H9 (cell line): ENCODE results near the gene THSD7B. TPM values are rescaled to one million over a fixed set of nuclear protein-coding genes. Genes with fewer than 3 reads are reported as not detected.

Experiments
- DNase-seq: peaks from one replicate; pipeline ENCODE4 v3.0.0-alpha.2; 2017
- H2AFZ ChIP-seq: one replicate; pipeline ENCODE4 v1.6.1; 2013; ENCODE audit warnings: mild to moderate bottlenecking, low read length, control low read depth, moderate library complexity
- H2AK5ac ChIP-seq: 2 replicates; pipeline ENCODE4 v1.6.1; 2013; ENCODE audit warnings: low read length, control low read depth, mixed read lengths; ENCODE audit not compliant: insufficient read length
- H2BK120ac ChIP-seq: one replicate; pipeline ENCODE4 v1.6.1; 2013; ENCODE audit warnings: low read depth, mild to moderate bottlenecking, low read length, control low read depth, inconsistent platforms; ENCODE audit not compliant: poor library complexity, severe bottlenecking
- H2BK12ac ChIP-seq: 2 replicates; pipeline ENCODE4 v1.6.1; 2013; ENCODE audit warnings: low read length, control low read depth, mixed read lengths, low read depth; ENCODE audit not compliant: insufficient read length
- H2BK15ac ChIP-seq: 2 replicates; pipeline ENCODE4 v1.6.1; 2013; ENCODE audit warnings: low read depth, low read length, control low read depth
- H2BK20ac ChIP-seq: one replicate; pipeline ENCODE4 v1.6.1; 2013; ENCODE audit warnings: low read depth, mild to moderate bottlenecking, low read length, control low read depth, inconsistent platforms; ENCODE audit not compliant: poor library complexity, severe bottlenecking
- H2BK5ac ChIP-seq: 2 replicates; pipeline ENCODE4 v1.6.1; 2013; ENCODE audit warnings: low read length, control low read depth, mixed read lengths; ENCODE audit not compliant: insufficient read length
- H3K14ac ChIP-seq: 2 replicates; pipeline ENCODE4 v1.6.1; 2013; ENCODE audit warnings: low read length, control low read depth; ENCODE audit not compliant: insufficient read depth
- H3K18ac ChIP-seq: 2 replicates; pipeline ENCODE4 v1.6.1; 2013; ENCODE audit warnings: low read depth, mild to moderate bottlenecking, mixed read lengths, low read length, control low read depth; ENCODE audit not compliant: insufficient read length
- H3K23ac ChIP-seq: 2 replicates; pipeline ENCODE4 v1.6.1; 2013; ENCODE audit warnings: low read length, control low read depth, mixed read lengths, low read depth; ENCODE audit not compliant: insufficient read length
- H3K23me2 ChIP-seq: 2 replicates; pipeline ENCODE4 v1.6.1; 2013; ENCODE audit warnings: low read depth, mild to moderate bottlenecking, mixed read lengths, low read length, control low read depth; ENCODE audit not compliant: insufficient read length, poor library complexity, severe bottlenecking
- H3K27ac ChIP-seq: 2 replicates; pipeline ENCODE4 v1.5.1; 2013; ENCODE audit warnings: low read length, control low read depth, mixed read lengths, low read depth; ENCODE audit not compliant: insufficient read length
- H3K27me3 ChIP-seq: 2 replicates; pipeline ENCODE4 v1.6.1; 2013; ENCODE audit warnings: low read length, control low read depth, inconsistent platforms; ENCODE audit not compliant: insufficient read depth
- H3K4ac ChIP-seq: 2 replicates; pipeline ENCODE4 v1.6.1; 2013; ENCODE audit warnings: low read depth, mild to moderate bottlenecking, control low read depth, inconsistent platforms, low read length, moderate library complexity
- H3K4me1 ChIP-seq: 2 replicates; pipeline ENCODE4 v1.6.1; 2013; ENCODE audit warnings: low read length, control low read depth, inconsistent platforms; ENCODE audit not compliant: insufficient read depth
- H3K4me2 ChIP-seq: 2 replicates; pipeline ENCODE4 v1.6.1; 2013; ENCODE audit warnings: low read length, control low read depth, mixed read lengths; ENCODE audit not compliant: insufficient read length, insufficient read depth
- H3K56ac ChIP-seq: 2 replicates; pipeline ENCODE4 v1.6.1; 2013; ENCODE audit warnings: low read depth, mild to moderate bottlenecking, mixed read lengths, low read length, control low read depth; ENCODE audit not compliant: insufficient read length
- H3K79me1 ChIP-seq: 2 replicates; pipeline ENCODE4 v1.6.1; 2013; ENCODE audit warnings: low read depth, mild to moderate bottlenecking, moderate library complexity, low read length, control low read depth, inconsistent platforms; ENCODE audit not compliant: insufficient read depth, poor library complexity, severe bottlenecking
- H3K79me2 ChIP-seq: 2 replicates; pipeline ENCODE4 v1.6.1; 2013; ENCODE audit warnings: low read length, control low read depth, inconsistent platforms; ENCODE audit not compliant: insufficient read depth
- H3K9ac ChIP-seq: 2 replicates; pipeline ENCODE4 v1.6.1; 2013; ENCODE audit warnings: low read length, control low read depth, mixed read lengths; ENCODE audit not compliant: insufficient read length; ENCODE audit errors: extremely low read depth
- H3K9me3 ChIP-seq: one replicate; pipeline ENCODE4 v1.6.1; 2013; ENCODE audit warnings: low read depth, low read length, inconsistent platforms; ENCODE audit not compliant: control insufficient read depth
- H3T11ph ChIP-seq: one replicate; pipeline ENCODE4 v1.6.1; 2013; ENCODE audit warnings: mild to moderate bottlenecking, low read length, control low read depth, inconsistent platforms
- H4K20me1 ChIP-seq: one replicate; pipeline ENCODE4 v1.6.1; 2013; ENCODE audit not compliant: control insufficient read depth, insufficient read length, insufficient read depth
- H4K5ac ChIP-seq: 2 replicates; pipeline ENCODE4 v1.6.1; 2013; ENCODE audit warnings: low read depth, mild to moderate bottlenecking, mixed read lengths, low read length, control low read depth; ENCODE audit not compliant: insufficient read length
- H4K8ac ChIP-seq: replicated peaks from 2 replicates; pipeline ENCODE4 v1.6.1; 2013; ENCODE audit warnings: low read length, control low read depth, mixed read lengths, low read depth; ENCODE audit not compliant: insufficient read length
- H4K91ac ChIP-seq: 2 replicates; pipeline ENCODE4 v1.6.1; 2013; ENCODE audit warnings: low read depth, mild to moderate bottlenecking, moderate library complexity, mixed read lengths, low read length, control low read depth; ENCODE audit not compliant: insufficient read length
- H3K27ac Mint-ChIP-seq, 3 experiments: 2 replicates in 2 of 3; 3 replicates in 1 of 3; pipeline ENCODE4 v1.8.0; 2020 to 2021; ENCODE audit warnings: mixed read lengths in 3 of 3, mild to moderate bottlenecking in 1 of 3, moderate library complexity in 1 of 3
- H3K27me3 Mint-ChIP-seq: 2 replicates; pipeline ENCODE4 v1.8.0; 2021; ENCODE audit warnings: low read depth, mild to moderate bottlenecking, moderate library complexity, mixed read lengths
- H3K36me3 Mint-ChIP-seq, 3 experiments: 2 replicates in 2 of 3; 3 replicates in 1 of 3; pipeline ENCODE4 v1.8.0; 2020 to 2021; ENCODE audit warnings: low read depth in 3 of 3, mixed read lengths in 3 of 3; ENCODE audit not compliant: insufficient read depth in 1 of 3
- H3K4me1 Mint-ChIP-seq, 2 experiments: 2 replicates each; pipeline ENCODE4 v1.8.0; 2020; ENCODE audit warnings: mixed read lengths in 2 of 2
- H3K4me3 Mint-ChIP-seq, 2 experiments: 2 replicates in 1 of 2; 3 replicates in 1 of 2; pipeline ENCODE4 v1.8.0; 2020 to 2021; ENCODE audit warnings: mild to moderate bottlenecking in 2 of 2, mixed read lengths in 2 of 2, moderate library complexity in 1 of 2
- H3K9me3 Mint-ChIP-seq, 2 experiments: 2 replicates in 1 of 2; 3 replicates in 1 of 2; pipeline ENCODE4 v1.8.0; 2020; ENCODE audit warnings: mild to moderate bottlenecking in 2 of 2, mixed read lengths in 2 of 2, moderate library complexity in 1 of 2
- CTCF ChIP-seq: fragments of 200-600 bp; sonication (generic); conservative IDR thresholded peaks from 3 replicates; pipeline ENCODE4 v1.8.0; 2021; ENCODE audit warnings: antibody characterized with exemption, mild to moderate bottlenecking
- WGBS: extraction: QIAGEN DNeasy Blood & Tissue Kit; methylation state at CpG from one replicate; pipeline ENCODE4 v1.1.7; 2013; ENCODE audit warnings: missing lambda C conversion rate, low lambda C conversion rate, mixed read lengths; ENCODE audit not compliant: insufficient read length; ENCODE audit errors: extremely low coverage; 5-methylcytosine and 5-hydroxymethylcytosine counted together
- total RNA-seq: library from RNA; stranded (reverse); gene quantifications from 2 replicates; pipeline ENCODE4 v1.2.1, GENCODE V29; 2021

THSD7B gene
- total RNA-seq, 1 experiment from 2014 or later: 0.85 TPM

DNA sequence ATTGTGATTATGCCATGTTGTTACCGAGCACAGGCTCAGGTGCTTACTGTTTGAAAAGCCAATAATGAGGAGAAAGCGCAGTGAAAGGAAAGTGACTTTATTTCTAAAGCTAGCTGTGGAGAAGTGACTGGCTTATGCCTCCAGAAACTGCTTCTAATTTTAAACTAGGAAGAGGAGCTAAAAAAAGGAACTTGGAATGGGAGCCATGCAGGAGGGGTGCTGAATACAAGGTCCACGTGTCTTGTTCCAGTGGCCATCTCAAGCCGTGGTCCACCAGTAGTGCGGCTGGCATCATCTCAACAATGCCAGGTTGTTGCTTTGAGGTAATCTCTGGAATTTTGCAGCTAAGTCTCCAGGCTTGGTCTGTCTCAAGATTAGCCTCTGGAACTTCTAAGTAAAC is 282.0 kb downstream of the THSD7B start:
- no peak for TF ChIP-seq CTCF
- Histone ChIP-seq H3K18ac (no peak overlapping the region), H3K79me1 (no peaks in the 10 kb centered on the region), H2AFZ (no peak overlapping the region), H3K79me2 (no peaks in the 10 kb centered on the region), H2BK20ac (no peak overlapping the region), H3K4me1 (no peaks in the 10 kb centered on the region), H4K91ac (no peak overlapping the region), H2AK5ac (no peak overlapping the region), H4K8ac (no peak overlapping the region), H3K27ac (no peak overlapping the region), H2BK120ac (no peak overlapping the region), H4K5ac (no peak overlapping the region), H3K56ac (no peak overlapping the region), H3K4me2 (no peak overlapping the region), H3K23me2 (no peaks in the 10 kb centered on the region), H2BK5ac (no peak overlapping the region), H2BK15ac (no peak overlapping the region), H3K14ac (no peak overlapping the region), H3K9ac (no peak overlapping the region), H3K9me3 (no peaks in the 10 kb centered on the region), H3T11ph (no peak overlapping the region), H3K27me3 (no peaks in the 10 kb centered on the region), H3K4ac (no peak overlapping the region), H4K20me1 (no peaks in the 10 kb centered on the region), H2BK12ac (no peak overlapping the region), H3K23ac (no peak overlapping the region)
- Mint-ChIP-seq H3K27ac (no peak overlapping the region), H3K36me3 (no peaks in the 10 kb centered on the region), H3K4me1 (no peaks in the 10 kb centered on the region), H3K9me3 (no peaks in the 10 kb centered on the region), H3K27me3 (no peaks in the 10 kb centered on the region), H3K4me3 (no peak overlapping the region)
- WGBS: no CpG with 5 or more reads among the region's 5 CpGs
- DNase-seq: no peak
